SK-N-SH treated with all-trans-retinoic acid at 6 μM for 48 hours (cell line): ENCODE data around the gene PMEL.

ENCODE experiments used
- ATAC-seq: fragments of 200-7000 bp; cut with Tn5 transposase; 3 replicates; pipeline ENCODE4 v1.9.1; 2020; ENCODE audit warnings: mild to moderate bottlenecking, moderate library complexity
- ARNTL ChIP-seq: fragments of 450-650 bp; formaldehyde crosslinking; IDR thresholded peaks from 2 replicates; pipeline ENCODE4 v1.5.0; 2020; ENCODE audit warnings: low read depth, mild to moderate bottlenecking, moderate library complexity, borderline replicate concordance
- BACH2 ChIP-seq: fragments of 250-450 bp; sonication (Bioruptor Pico); IDR thresholded peaks from 2 replicates; pipeline ENCODE4 v1.9.0; 2021; ENCODE audit warnings: mild to moderate bottlenecking, borderline replicate concordance
- CSDC2 ChIP-seq: fragments of 250-450 bp; sonication (Bioruptor Pico); IDR thresholded peaks from 2 replicates; pipeline ENCODE4 v1.5.0; 2020; ENCODE audit warnings: mild to moderate bottlenecking, moderate library complexity
- CSRNP3 ChIP-seq: fragments of 250-450 bp; sonication (Bioruptor Pico); IDR thresholded peaks from 2 replicates; pipeline ENCODE4 v1.5.1; 2021; ENCODE audit warnings: mild to moderate bottlenecking, moderate library complexity
- OSR1 ChIP-seq: fragments of 250-450 bp; sonication (Bioruptor Pico); IDR thresholded peaks from 2 replicates; pipeline ENCODE4 v1.8.0; 2022; ENCODE audit warnings: moderate library complexity, mild to moderate bottlenecking, inconsistent platforms
- PATZ1 ChIP-seq: fragments of 250-450 bp; sonication (Bioruptor Pico); IDR thresholded peaks from 2 replicates; pipeline ENCODE4 v1.8.0; 2020; ENCODE audit warnings: mild to moderate bottlenecking, moderate library complexity, borderline replicate concordance
- POU6F1 ChIP-seq: fragments of 250-450 bp; sonication (Bioruptor Pico); IDR thresholded peaks from 2 replicates; pipeline ENCODE4 v1.8.0; 2021; ENCODE audit warnings: low read depth, mild to moderate bottlenecking, moderate library complexity, borderline replicate concordance
- RARB ChIP-seq: fragments of 250-450 bp; sonication (Bioruptor Pico); IDR thresholded peaks from 2 replicates; pipeline ENCODE4 v1.8.0; 2021; ENCODE audit warnings: mild to moderate bottlenecking, moderate library complexity
- SNAI2 ChIP-seq: fragments of 250-450 bp; sonication (Bioruptor Pico); IDR thresholded peaks from 2 replicates; pipeline ENCODE4 v1.5.0; 2020; ENCODE audit warnings: mild to moderate bottlenecking, moderate library complexity
- TCF4 ChIP-seq: fragments of 250-450 bp; sonication (Bioruptor Pico); IDR thresholded peaks from 2 replicates; pipeline ENCODE4 v1.8.0; 2021; ENCODE audit warnings: mild to moderate bottlenecking, moderate library complexity, borderline replicate concordance
- ZFP30 ChIP-seq: fragments of 450-650 bp; formaldehyde crosslinking; IDR thresholded peaks from 2 replicates; pipeline ENCODE4 v1.5.0; 2022; ENCODE audit warnings: mild to moderate bottlenecking, moderate library complexity
- ZNF8 ChIP-seq: fragments of 450-650 bp; formaldehyde crosslinking; IDR thresholded peaks from 2 replicates; pipeline ENCODE4 v1.5.0; 2020; ENCODE audit warnings: mild to moderate bottlenecking, moderate library complexity

PMEL gene

GRCh38 chr12:55931317-55931779 is 34.5 kb downstream of the PMEL start (continued):
- TF ChIP-seq CSRNP3 (CRISPR knock-in tag), result no peak
- no peak for TF ChIP-seq ZNF8 (CRISPR knock-in tag)

GRCh38 chr12:55930771-55931316 is 35.0 kb downstream of the PMEL start, which contains the start of gene DGKA:
Gene DGKA (plus strand): TSS chr12:55931162. CDS start chr12:55936504, 5,342 bp downstream.
- ATAC-seq, result peak; percentile 49
- TF ChIP-seq ARNTL (CRISPR knock-in tag) (no peak), TCF4 (CRISPR knock-in tag) (no peak)

- TF ChIP-seq ARNTL (CRISPR knock-in tag) (no peak), OSR1 (CRISPR knock-in tag) (no peak), POU6F1 (CRISPR knock-in tag) (no peak), RARB (CRISPR knock-in tag) (no peak)
- ATAC-seq, result no peak
These were observed 36.5 kb downstream of the PMEL start for GRCh38 chr12:55929306-55929791.

- ATAC-seq, result peak; percentile 64
- no peak for TF ChIP-seq TCF4 (CRISPR knock-in tag)
- no peak for TF ChIP-seq RARB (CRISPR knock-in tag)
These were observed 38.0 kb downstream of the PMEL start, which contains the start of gene PYM1 for GRCh38 chr12:55927588-55928502. Gene PYM1 (minus strand): TSS chr12:55927894. CDS start chr12:55927761, 133 bp downstream.

- ATAC-seq, result peak; percentile 79
- no peak for TF ChIP-seq OSR1 (CRISPR knock-in tag)
- 0 out of 2 replicates have a peak, but pooled peaks have one; percentile 21 for TF ChIP-seq POU6F1 (CRISPR knock-in tag)
- TF ChIP-seq, all 23 proteins: peak for 1
These were observed 38.9 kb downstream of the PMEL start for GRCh38 chr12:55926738-55927587.

- peak; percentile 2; the same call in 2 of the 3 replicates for ATAC-seq
- TF ChIP-seq TCF4 (CRISPR knock-in tag) (no peak), ZFP30 (CRISPR knock-in tag) (no peak), PATZ1 (CRISPR knock-in tag) (no peak), ZNF8 (CRISPR knock-in tag) (no peak), CSRNP3 (CRISPR knock-in tag) (no peak), BACH2 (CRISPR knock-in tag) (no peak), POU6F1 (CRISPR knock-in tag) (no peak), CSDC2 (CRISPR knock-in tag) (no peak), RARB (CRISPR knock-in tag) (no peak), SNAI2 (CRISPR knock-in tag) (no peak)
These were observed 39.7 kb downstream of the PMEL start for GRCh38 chr12:55925870-55926737.
